ENCODE results near the gene PROSER1.

DNA sequence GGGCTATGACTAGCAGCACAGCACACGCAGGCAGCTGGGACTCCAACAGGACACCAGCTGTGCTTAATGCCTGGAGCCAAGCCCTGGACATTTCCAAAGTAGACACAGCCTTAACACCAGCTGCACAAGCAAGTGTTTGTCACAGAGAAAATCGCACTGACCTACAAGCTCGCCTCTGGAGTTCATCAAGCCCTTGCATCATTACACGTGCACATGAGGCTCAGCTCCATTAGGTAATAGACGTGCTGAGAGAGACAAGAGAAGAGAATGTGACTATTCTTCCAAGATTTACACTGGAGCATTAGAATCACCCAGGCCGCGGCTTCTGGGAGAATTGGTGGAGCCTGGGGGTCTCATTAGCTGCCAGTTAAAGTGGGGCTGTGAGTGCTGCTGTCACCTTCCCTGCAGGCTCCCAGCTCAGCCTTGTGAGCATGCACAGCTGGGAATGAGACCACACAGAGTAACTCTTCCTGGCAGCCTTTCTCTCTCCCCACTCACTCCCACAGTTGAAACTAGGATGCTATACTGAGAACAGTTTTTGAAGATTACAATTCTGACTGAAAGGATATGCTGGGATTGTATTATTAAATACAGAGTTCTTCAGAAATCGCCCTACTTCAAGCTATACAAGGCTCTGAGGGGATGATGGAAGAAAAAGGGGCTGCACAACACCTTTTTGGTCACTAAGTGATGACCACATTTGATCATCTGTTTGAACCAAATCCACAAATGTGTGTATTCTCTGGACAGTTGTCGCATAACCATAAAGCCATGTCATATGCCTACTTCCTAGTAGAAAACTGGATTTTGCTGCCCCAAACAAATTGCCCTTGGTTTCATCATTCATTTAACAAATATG is 57.8 kb downstream of the PROSER1 start:
- TF ChIP-seq, protein P1, sequence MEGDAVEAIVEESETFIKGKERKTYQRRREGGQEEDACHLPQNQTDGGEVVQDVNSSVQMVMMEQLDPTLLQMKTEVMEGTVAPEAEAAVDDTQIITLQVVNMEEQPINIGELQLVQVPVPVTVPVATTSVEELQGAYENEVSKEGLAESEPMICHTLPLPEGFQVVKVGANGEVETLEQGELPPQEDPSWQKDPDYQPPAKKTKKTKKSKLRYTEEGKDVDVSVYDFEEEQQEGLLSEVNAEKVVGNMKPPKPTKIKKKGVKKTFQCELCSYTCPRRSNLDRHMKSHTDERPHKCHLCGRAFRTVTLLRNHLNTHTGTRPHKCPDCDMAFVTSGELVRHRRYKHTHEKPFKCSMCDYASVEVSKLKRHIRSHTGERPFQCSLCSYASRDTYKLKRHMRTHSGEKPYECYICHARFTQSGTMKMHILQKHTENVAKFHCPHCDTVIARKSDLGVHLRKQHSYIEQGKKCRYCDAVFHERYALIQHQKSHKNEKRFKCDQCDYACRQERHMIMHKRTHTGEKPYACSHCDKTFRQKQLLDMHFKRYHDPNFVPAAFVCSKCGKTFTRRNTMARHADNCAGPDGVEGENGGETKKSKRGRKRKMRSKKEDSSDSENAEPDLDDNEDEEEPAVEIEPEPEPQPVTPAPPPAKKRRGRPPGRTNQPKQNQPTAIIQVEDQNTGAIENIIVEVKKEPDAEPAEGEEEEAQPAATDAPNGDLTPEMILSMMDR (IDR thresholded peaks at IDR 0.05): no peak
- TF ChIP-seq POLR2A (IDR thresholded peaks at IDR 0.05): no peak

All from thyroid gland (tissue), 4 donors.